ENCODE results near the gene CDKN2C.
A peak's percentile ranks its signal among the peaks of the same experiment; 100 is the strongest.

DNA sequence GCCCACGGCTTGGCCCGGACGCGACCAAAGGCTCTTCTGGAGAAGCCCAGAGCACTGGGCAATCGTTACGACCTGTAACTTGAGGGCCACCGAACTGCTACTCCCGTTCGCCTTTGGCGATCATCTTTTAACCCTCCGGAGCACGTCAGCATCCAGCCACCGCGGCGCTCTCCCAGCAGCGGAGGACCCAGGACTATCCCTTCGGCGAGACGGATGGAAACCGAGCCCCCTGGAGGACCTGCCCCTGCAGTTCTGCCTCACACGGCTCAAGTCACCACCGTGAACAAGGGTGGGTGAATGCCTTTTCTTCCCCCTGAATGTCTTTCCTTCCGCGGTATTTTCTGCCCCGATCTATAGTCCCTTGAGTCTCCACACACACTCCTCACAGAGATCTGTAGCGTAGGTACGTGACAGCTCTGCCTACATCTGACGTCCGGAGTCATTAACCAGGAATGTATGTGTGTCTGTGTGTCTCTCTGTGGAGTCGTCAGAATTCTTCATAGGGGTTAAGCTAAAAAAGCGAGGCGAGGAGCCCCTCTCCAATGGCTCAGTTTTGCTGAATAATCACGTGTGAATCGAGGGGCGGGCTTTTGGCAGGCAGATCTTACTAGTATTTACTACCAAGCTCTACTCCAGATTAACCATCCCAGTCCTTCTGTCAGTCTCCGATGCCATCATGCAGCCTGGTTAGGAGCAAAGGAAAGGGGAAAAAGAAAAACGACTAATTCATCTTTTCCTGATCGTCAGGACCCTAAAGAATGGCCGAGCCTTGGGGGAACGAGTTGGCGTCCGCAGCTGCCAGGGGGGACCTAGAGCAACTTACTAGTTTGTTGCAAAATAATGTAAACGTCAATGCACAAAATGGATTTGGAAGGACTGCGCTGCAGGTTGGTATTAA lies at the start of gene CDKN2C:
- TF ChIP-seq, protein P1, sequence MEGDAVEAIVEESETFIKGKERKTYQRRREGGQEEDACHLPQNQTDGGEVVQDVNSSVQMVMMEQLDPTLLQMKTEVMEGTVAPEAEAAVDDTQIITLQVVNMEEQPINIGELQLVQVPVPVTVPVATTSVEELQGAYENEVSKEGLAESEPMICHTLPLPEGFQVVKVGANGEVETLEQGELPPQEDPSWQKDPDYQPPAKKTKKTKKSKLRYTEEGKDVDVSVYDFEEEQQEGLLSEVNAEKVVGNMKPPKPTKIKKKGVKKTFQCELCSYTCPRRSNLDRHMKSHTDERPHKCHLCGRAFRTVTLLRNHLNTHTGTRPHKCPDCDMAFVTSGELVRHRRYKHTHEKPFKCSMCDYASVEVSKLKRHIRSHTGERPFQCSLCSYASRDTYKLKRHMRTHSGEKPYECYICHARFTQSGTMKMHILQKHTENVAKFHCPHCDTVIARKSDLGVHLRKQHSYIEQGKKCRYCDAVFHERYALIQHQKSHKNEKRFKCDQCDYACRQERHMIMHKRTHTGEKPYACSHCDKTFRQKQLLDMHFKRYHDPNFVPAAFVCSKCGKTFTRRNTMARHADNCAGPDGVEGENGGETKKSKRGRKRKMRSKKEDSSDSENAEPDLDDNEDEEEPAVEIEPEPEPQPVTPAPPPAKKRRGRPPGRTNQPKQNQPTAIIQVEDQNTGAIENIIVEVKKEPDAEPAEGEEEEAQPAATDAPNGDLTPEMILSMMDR (conservative IDR thresholded peaks at IDR 0.05 in 1 of 2, IDR thresholded peaks at IDR 0.05 in 1 of 2; ENCODE audit: low read depth in 1 of 2, low read length in 2 of 2) = peak in 1 of 2 donors; percentile 10
- no peak for TF ChIP-seq EZH2 (IDR thresholded peaks at IDR 0.05; ENCODE audit: low read length, missing control alignments)
